GM13977 (cell line): Measurements from ENCODE around the gene BCAS3.

Experiments used
- DNase-seq: peaks from one replicate; pipeline ENCODE4 v3.0.0; 2012; ENCODE audit warnings: low spot score
- in situ Hi-C: fragments of 300-500 bp; cut with MboI; formaldehyde crosslinking; loops from one replicate; pipeline ENCODE4 v1.12.0; 2022; ENCODE audit warnings: low sequenced_read_pairs, low pct_unique_long_range_greater_than_20kb, mixed read lengths, inconsistent platforms; ENCODE audit not compliant: unreplicated experiment
- TF ChIP-seq, protein P1 (sequence below): IDR thresholded peaks from 2 replicates; pipeline ENCODE4 v1.5.1; 2012; ENCODE audit warnings: mild to moderate bottlenecking, control low read depth; ENCODE audit not compliant: insufficient read depth; ENCODE audit errors: extremely low read depth, missing control alignments

The BCAS3 gene

GRCh38 chr17:61135782-61136181 lies 458.1 kb downstream of the BCAS3 start:
- DNase-seq: no peak
- in situ Hi-C loops: no loop called here
- TF ChIP-seq, protein P1, sequence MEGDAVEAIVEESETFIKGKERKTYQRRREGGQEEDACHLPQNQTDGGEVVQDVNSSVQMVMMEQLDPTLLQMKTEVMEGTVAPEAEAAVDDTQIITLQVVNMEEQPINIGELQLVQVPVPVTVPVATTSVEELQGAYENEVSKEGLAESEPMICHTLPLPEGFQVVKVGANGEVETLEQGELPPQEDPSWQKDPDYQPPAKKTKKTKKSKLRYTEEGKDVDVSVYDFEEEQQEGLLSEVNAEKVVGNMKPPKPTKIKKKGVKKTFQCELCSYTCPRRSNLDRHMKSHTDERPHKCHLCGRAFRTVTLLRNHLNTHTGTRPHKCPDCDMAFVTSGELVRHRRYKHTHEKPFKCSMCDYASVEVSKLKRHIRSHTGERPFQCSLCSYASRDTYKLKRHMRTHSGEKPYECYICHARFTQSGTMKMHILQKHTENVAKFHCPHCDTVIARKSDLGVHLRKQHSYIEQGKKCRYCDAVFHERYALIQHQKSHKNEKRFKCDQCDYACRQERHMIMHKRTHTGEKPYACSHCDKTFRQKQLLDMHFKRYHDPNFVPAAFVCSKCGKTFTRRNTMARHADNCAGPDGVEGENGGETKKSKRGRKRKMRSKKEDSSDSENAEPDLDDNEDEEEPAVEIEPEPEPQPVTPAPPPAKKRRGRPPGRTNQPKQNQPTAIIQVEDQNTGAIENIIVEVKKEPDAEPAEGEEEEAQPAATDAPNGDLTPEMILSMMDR: no peak

GRCh38 chr17:61136296-61136695 lies 458.6 kb downstream of the BCAS3 start:
- no peak for DNase-seq
- TF ChIP-seq, protein P1: no peak
- in situ Hi-C loops: no loop called here

DNA sequence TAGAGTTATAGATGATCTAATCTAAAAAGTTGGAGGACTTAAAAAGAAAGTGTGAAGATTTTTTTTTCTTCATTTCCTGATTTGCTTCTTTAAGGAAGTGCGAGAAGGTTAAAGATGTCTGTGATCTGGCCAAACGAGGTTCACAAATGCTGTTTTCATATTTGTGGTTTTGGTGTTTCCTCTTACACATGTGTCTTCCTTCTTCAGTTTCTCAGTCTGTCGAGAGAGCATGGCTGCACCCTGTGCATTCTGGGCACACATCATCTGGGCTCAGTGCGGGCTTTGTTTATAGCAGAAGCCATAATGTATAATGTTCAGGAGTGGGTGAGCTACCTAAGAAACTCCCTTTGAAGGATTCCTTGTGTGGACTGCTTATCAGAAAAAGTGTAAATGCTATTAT lies 461.6 kb downstream of the BCAS3 start:
- TF ChIP-seq, protein P1: no peak
- in situ Hi-C loops: no loop called here
- peak; percentile 69 for DNase-seq

GRCh38 chr17:61140081-61140786 lies 462.6 kb downstream of the BCAS3 start:
- TF ChIP-seq, protein P1: no peak
- DNase-seq: no peak
- in situ Hi-C loops: no loop called here

GRCh38 chr17:61143026-61143425 lies 465.4 kb downstream of the BCAS3 start:
- TF ChIP-seq, protein P1: no peak
- in situ Hi-C loops: no loop called here
- DNase-seq: no peak

GRCh38 chr17:61144137-61144536 lies 466.5 kb downstream of the BCAS3 start:
- TF ChIP-seq, protein P1: no peak
- in situ Hi-C loops: no loop called here

More at GRCh38 chr17:61144137-61144536, 466.5 kb downstream of the BCAS3 start:
- no peak for DNase-seq
